GM12872 (cell line): ENCODE results near the gene ZC3H7B.

Experiments used
- TF ChIP-seq, protein P1 (sequence below): IDR thresholded peaks from 3 replicates; pipeline ENCODE4 v1.5.1; 2011; ENCODE audit warnings: low read depth, mild to moderate bottlenecking, low read length, moderate library complexity; ENCODE audit not compliant: insufficient read depth

Gene ZC3H7B

DNA sequence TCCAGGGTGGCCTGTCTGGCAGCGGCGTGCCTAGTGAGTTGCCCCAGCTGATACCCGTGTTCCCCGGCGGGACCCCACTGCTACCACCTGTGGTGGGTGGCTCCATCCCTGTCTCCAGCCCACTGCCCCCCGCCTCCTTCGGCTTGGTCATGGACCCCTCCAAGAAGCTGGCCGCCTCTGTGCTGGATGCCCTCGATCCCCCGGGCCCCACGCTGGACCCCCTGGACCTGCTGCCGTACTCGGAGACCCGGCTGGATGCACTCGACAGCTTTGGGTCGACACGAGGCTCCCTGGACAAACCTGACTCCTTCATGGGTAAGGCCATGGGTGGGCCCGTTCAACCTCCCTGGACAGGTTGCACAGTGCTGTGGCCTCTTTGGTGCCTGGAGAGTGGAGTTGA is 38.5 kb downstream of the ZC3H7B start:
- TF ChIP-seq, protein P1, sequence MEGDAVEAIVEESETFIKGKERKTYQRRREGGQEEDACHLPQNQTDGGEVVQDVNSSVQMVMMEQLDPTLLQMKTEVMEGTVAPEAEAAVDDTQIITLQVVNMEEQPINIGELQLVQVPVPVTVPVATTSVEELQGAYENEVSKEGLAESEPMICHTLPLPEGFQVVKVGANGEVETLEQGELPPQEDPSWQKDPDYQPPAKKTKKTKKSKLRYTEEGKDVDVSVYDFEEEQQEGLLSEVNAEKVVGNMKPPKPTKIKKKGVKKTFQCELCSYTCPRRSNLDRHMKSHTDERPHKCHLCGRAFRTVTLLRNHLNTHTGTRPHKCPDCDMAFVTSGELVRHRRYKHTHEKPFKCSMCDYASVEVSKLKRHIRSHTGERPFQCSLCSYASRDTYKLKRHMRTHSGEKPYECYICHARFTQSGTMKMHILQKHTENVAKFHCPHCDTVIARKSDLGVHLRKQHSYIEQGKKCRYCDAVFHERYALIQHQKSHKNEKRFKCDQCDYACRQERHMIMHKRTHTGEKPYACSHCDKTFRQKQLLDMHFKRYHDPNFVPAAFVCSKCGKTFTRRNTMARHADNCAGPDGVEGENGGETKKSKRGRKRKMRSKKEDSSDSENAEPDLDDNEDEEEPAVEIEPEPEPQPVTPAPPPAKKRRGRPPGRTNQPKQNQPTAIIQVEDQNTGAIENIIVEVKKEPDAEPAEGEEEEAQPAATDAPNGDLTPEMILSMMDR = no peak

DNA sequence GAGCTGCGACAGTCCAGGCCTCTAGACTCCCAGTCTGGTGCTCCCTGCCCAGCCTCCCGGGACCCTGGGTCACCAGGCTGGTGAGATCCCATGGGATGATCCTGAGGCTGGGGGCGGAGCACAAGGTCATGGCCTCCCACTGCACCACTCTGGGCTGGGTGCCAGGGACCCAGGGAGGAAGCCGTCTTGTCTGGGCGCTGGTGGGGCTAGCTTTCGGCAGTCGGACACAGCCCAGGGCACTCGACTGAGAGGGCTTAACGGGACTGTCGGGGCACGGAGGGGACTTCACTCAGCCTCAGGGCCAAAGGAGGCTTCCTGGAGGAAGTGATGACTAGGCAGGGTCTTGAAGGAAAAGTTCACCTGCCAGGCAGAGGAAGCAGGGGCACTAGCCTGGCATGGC is 39.0 kb downstream of the ZC3H7B start:
- TF ChIP-seq, protein P1 = no peak

DNA sequence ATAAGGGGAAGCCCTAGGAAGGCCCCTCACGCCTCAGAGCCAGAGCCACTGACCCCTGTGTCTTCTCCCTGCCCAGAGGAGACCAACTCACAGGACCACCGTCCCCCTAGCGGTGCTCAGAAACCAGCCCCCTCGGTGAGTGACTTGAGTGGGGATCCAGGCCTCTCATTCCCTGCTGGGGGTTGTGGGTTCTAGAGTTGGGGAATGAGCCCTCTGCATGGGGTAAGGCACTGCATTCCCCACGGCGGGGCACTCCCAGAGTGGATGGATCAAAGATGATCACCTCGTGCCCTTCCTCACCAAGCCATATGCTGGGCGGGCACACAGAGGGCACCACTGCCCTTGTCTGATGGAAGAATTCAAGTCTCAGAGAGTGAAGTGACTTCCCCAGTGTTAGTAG is 39.7 kb downstream of the ZC3H7B start:
- TF ChIP-seq, protein P1 = no peak

DNA sequence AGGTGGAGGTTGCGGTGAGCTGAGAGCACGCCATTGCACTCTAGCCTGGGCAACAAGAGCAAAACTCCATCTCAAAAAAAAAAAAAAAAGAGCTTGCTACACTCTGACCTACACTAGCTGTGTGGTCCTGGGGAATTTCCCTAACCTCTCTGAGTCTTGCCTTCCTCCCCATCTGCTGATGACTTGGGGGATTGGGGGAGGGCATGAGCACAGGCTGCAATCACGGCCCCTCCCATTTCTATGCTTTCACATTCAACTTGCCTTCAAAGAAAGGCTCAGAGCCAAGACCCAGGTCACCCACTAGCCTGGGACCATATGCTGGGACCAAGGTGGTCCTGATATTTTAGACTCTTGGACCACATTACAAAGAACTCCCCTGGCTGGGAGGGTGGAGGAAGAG is 40.7 kb downstream of the ZC3H7B start:
- TF ChIP-seq, protein P1 = no peak

DNA sequence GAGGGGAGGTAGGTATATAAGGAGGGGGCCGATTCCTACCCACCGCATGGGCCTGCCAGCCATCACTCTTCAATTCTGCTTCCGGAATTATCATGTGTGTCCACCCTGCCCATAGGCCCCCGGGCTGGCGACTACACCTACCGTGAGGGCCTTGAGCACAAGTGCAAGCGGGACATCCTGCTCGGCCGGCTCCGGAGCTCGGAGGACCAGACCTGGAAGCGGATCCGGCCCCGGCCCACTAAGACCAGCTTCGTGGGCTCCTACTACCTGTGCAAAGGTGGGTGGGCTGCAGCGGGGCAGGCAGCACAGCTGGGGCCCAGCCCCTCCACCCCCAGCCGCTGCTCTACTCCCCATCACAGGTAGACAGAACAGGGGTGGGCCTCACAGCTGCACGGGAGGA is 42.0 kb downstream of the ZC3H7B start:
- TF ChIP-seq, protein P1 = no peak

DNA sequence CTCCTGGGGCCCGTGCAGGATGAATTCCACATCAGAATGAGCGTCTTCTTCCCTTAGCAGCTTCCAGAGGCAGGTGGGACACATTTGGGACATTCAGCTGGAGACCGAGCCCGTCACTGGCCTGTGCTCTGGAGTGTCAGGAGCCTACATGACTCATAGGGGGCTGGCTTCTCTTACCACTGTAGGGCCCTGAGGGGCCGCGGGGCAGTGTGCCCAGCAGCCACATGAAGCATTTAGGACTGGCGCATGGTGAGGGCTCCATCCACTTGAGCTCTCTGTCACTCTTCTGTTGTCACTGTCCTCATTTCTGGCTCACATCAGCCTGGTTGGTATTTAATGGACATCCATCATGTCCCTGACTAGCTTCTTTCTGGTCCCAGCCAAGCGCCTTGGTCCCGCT is 42.4 kb downstream of the ZC3H7B start:
- TF ChIP-seq, protein P1 = no peak

DNA sequence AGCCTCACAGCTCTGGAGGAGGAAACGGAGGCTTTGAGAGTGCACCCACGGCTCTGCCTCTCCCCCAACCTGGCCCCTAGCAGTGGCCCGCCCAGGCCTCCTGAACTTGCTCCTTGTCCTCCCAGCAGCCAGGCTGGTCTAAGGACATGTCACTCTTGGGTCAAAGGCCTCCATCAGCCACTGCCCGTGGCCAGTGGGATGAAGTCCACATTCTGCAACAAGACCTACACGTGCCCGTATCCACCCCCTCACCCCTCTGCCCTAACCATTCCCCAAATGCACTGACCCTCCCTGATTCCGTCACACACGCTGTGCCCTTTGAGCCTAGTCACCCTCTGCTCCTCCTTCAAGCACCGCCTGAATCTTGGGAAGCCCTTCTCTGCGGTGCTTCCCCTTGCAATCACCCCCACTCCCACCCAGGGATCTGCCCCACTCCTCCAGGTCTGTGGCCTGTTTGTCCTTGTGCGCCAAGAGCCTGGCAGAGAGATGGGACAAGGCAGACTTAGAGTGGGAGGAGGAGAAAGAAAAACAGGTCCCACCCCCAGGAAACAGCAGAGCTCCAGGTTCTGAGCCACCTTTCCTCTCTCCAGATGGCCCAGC is 43.0 kb downstream of the ZC3H7B start:
- TF ChIP-seq, protein P1 = no peak

DNA sequence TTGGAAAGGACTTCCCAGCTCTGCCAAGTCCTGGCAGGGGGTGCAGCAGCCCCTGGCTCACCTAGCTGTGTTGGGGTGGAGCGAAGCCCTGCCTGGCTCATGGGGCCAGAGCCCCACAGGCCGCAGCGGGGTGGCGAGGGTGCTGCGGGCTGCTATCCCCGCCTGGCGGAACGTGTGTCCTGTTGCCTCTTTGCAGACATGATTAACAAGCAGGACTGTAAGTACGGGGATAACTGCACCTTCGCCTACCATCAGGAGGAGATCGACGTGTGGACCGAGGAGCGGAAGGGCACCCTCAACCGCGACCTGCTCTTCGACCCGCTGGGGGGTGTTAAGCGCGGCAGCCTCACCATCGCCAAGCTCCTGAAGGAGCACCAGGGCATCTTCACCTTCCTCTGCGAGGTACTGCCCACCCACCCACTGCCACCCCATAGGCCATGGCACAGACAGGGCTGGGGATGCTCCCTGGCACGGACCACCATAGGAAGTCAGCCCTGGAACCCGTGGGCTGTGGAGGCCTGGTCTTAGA is 44.5 kb downstream of the ZC3H7B start:
- TF ChIP-seq, protein P1 = no peak
